PFSK-1 (cell line): ENCODE results near the gene RALB.
A peak's percentile ranks its signal among the peaks of the same experiment; 100 is the strongest.

Experiments used
- FOXP2 ChIP-seq: optimal IDR thresholded peaks from 2 replicates; pipeline ENCODE3; 2011; ENCODE audit warnings: borderline replicate concordance, control low read depth, inconsistent platforms; ENCODE audit not compliant: insufficient read depth; ENCODE audit errors: extremely low read length, extremely low read depth
- POLR2AphosphoS5 ChIP-seq: IDR thresholded peaks from 2 replicates; pipeline ENCODE4 v1.6.1; 2012; ENCODE audit warnings: low read depth, mild to moderate bottlenecking, control low read depth, low read length, moderate library complexity
- SIN3A ChIP-seq: IDR thresholded peaks from 2 replicates; pipeline ENCODE4 v1.6.1; 2012; ENCODE audit warnings: mild to moderate bottlenecking, low read length, moderate library complexity, borderline replicate concordance; ENCODE audit not compliant: insufficient read depth
- TAF1 ChIP-seq: IDR thresholded peaks from 2 replicates; pipeline ENCODE4 v1.6.1; 2012; ENCODE audit warnings: low read length, control low read depth, borderline replicate concordance; ENCODE audit not compliant: insufficient read depth
- TF ChIP-seq, protein P1 (sequence below), 2 experiments: IDR thresholded peaks; 2 replicates each; pipeline versions ENCODE4 v1.6.1 to v1.8.0; 2011 to 2012; ENCODE audit warnings: low read depth in 2 of 2, low read length in 2 of 2, control low read depth in 1 of 2, inconsistent platforms in 1 of 2, mild to moderate bottlenecking in 1 of 2, moderate library complexity in 1 of 2; ENCODE audit not compliant: insufficient read depth in 1 of 2

The RALB gene

DNA sequence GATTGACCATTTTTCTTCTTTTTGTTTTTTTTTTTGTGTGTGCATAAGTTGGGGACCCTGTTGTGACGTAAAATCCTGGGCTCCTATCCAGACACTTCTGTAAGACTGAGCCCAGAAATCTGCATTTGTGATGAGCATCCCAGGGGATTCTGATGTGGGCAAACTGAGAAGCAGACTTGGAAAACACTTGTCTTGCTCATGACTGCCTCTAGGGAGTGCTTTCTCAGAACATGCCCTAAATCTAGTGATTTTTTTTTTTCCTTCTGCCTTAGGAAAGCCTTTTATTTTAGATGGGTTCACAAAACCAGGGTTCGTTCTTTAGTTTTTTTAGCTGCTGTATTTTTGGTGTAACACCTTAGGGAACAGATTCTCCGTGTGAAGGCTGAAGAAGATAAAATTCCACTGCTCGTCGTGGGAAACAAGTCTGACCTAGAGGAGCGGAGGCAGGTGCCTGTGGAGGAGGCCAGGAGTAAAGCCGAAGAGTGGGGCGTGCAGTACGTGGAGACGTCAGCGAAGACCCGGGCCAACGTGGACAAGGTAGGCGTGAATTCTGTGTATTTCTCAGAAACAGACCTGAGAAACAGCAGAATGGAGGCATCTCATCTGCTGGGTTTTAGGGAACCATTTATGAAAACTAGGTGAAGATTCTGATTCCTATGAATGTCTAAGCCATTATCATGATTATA, 36.7 kb downstream of the RALB start:
- no peak for TF ChIP-seq FOXP2
- TF ChIP-seq, protein P1, sequence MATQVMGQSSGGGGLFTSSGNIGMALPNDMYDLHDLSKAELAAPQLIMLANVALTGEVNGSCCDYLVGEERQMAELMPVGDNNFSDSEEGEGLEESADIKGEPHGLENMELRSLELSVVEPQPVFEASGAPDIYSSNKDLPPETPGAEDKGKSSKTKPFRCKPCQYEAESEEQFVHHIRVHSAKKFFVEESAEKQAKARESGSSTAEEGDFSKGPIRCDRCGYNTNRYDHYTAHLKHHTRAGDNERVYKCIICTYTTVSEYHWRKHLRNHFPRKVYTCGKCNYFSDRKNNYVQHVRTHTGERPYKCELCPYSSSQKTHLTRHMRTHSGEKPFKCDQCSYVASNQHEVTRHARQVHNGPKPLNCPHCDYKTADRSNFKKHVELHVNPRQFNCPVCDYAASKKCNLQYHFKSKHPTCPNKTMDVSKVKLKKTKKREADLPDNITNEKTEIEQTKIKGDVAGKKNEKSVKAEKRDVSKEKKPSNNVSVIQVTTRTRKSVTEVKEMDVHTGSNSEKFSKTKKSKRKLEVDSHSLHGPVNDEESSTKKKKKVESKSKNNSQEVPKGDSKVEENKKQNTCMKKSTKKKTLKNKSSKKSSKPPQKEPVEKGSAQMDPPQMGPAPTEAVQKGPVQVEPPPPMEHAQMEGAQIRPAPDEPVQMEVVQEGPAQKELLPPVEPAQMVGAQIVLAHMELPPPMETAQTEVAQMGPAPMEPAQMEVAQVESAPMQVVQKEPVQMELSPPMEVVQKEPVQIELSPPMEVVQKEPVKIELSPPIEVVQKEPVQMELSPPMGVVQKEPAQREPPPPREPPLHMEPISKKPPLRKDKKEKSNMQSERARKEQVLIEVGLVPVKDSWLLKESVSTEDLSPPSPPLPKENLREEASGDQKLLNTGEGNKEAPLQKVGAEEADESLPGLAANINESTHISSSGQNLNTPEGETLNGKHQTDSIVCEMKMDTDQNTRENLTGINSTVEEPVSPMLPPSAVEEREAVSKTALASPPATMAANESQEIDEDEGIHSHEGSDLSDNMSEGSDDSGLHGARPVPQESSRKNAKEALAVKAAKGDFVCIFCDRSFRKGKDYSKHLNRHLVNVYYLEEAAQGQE (IDR thresholded peaks at IDR 0.05; ENCODE audit: insufficient read depth in 1 of 2, low read depth in 2 of 2, low read length in 2 of 2): no peak
- TF ChIP-seq TAF1: no peak

DNA sequence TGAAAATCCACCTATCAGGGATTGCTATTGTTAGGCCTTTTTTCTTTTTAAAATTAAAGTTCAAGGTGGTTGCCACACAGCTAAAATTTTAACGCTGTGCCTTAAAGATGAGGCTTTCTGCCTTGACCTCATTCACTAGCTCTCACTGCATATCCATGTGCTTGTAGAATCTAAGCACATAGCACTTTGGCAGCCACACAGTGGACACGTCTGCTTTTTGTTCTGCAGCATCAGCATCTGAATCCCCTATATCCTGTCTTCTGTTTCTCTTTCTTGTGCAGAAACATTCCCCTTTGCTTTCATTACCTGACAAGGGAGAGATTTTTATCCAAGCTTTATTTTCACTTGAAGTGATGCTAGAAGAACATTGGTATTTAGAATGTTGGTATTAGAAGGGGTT, 38.1 kb downstream of the RALB start:
- TF ChIP-seq SIN3A: no peak
- no peak for TF ChIP-seq POLR2AphosphoS5
- TF ChIP-seq, protein P1 (IDR thresholded peaks at IDR 0.05; ENCODE audit: insufficient read depth in 1 of 2, low read depth in 2 of 2, low read length in 2 of 2): no peak
- no peak for TF ChIP-seq TAF1
- no peak for TF ChIP-seq FOXP2

DNA sequence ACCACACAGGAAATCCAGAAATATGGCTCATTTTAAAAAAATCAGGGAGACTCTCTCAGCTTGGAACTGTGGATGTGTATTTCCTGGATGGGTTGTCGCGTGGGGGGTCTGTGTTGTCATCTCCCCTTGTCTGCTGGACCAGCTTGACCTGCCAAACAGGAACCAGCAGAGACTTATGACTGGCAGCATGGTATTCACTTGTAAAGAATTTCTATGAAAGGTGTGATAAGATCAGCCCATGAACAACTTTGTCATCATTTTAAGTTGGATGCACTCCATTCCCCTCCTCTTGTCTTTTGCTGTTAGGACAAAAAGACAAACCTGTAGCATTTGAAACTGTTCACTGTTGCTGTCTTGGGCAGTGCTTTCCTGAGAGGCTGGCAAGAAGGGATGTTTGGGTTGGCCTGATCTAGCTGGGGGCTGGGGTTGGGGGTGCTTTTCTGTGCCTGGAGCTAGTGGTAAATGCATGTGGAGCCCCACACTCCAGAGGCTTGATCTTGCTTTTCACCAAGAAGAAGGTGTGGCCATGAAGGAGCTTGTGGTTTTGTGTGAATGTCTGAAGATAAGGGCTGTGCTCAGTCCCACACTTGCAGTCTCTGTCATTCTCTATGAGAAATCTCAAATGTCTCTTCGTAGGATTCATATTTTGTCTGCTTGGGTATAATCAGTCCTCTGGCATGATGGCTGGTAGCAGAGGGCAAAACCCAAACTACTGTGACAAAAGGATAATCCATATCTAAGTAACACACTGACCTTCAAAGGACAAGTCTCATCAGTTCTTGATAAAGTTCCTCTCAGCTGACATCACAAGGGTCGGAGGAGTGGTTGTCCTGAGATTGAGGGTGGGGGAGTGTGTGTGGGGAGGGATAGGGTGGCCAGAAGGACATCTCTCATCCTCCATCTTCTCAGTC, 39.0 kb downstream of the RALB start:
- TF ChIP-seq POLR2AphosphoS5 (no peak), FOXP2 (peak; percentile 68)
- TF ChIP-seq, protein P1 (IDR thresholded peaks at IDR 0.05; ENCODE audit: insufficient read depth in 1 of 2, low read depth in 2 of 2, low read length in 2 of 2): no peak

DNA sequence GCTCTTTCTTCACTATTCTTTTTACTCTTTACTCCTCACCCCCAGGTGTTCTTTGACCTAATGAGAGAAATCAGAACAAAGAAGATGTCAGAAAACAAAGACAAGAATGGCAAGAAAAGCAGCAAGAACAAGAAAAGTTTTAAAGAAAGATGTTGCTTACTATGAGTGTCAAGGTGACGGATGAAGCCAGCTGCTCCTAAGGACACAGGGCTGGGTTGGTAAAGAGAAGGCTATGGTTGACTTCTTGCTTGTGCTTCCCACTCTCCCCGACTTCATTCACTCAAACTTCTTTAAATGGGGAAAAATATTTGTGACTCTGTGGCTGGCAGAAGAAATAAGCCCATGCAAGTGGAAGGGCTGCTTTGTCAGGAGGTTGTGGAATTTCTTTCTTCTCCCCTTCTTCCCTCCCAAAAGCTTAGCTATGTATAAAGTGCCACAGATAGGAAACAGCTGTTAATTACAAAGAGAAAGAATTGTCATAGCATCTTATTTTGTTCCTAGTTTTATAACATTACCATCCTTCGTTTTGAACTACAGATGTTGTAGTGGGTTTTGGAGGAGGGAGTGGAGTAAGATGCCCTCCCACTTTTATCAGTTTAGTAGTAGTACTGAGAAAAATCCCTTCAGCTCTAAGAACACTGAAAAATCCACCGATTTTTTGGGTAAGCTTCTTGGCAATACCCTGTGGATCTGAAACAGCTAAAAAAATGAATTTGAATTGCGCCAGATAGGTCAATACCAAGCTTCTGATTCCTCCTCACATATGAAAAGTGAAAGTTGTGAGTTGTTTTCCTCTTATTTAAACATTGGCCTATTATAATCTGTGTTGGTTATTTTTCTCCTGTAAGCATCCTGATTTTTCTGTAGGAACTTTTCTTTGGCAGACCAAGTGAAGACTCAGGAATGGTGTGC, 40.7 kb downstream of the RALB start:
- TF ChIP-seq FOXP2 (no peak), POLR2AphosphoS5 (no peak), TAF1 (no peak), SIN3A (no peak)
- TF ChIP-seq, protein P1 (IDR thresholded peaks at IDR 0.05; ENCODE audit: insufficient read depth in 1 of 2, low read depth in 2 of 2, low read length in 2 of 2): no peak
